ENCODE data around the gene ERGIC3. TPM values are rescaled to one million over a fixed set of nuclear protein-coding genes. Genes with fewer than 3 reads are reported as not detected.

ERGIC3 gene
- total and polyA plus RNA-seq, 2 of the 13 experiments (the other 11 are each of a cell fraction or from before 2014, with no cell fraction given), result 407 to 670 TPM

GRCh38 chr20:35541783-35542662 is at the start of gene ERGIC3 (continued):
- no peak; the same call in 1 of the 2 replicates for TF ChIP-seq ZNF503 (CRISPR knock-in tag; IDR thresholded peaks at IDR 0.05)
- TF ChIP-seq SMARCE1 (IDR thresholded peaks at IDR 0.05; ENCODE audit: borderline replicate concordance), result no peak
- peak; percentile 62 for TF ChIP-seq MED1 (CRISPR knock-in tag; IDR thresholded peaks at IDR 0.05)
- peak; percentile 87 for TF ChIP-seq EED (CRISPR knock-in tag; IDR thresholded peaks at IDR 0.05)
- peak; percentile 72; the same call in 1 of the 2 replicates for TF ChIP-seq SMYD3 (CRISPR knock-in tag; IDR thresholded peaks at IDR 0.05)
- TF ChIP-seq ZNF382 (CRISPR knock-in tag; IDR thresholded peaks at IDR 0.05; ENCODE audit: borderline replicate concordance), result no peak
- no peak for TF ChIP-seq MIER3 (CRISPR knock-in tag; IDR thresholded peaks at IDR 0.05; ENCODE audit: borderline replicate concordance)
- TF ChIP-seq TCF7L2 (IDR thresholded peaks at IDR 0.05; ENCODE audit: low read depth, low read length), result no peak
- TF ChIP-seq CENPBD1 (CRISPR knock-in tag; IDR thresholded peaks at IDR 0.05; ENCODE audit: borderline replicate concordance, low read depth), result peak; percentile 77; the same call in 1 of the 2 replicates
- TF ChIP-seq U2AF1 (optimal IDR thresholded peaks at IDR 0.05; ENCODE audit: low read depth, low read length), result no peak
- no peak for TF ChIP-seq ETS1 (CRISPR knock-in tag; IDR thresholded peaks at IDR 0.05)
- no peak for TF ChIP-seq FOXO4 (CRISPR knock-in tag; conservative IDR thresholded peaks at IDR 0.05)
- peak; percentile 93; the same call in 2 of the 3 replicates for TF ChIP-seq MXI1 (IDR thresholded peaks at IDR 0.05; ENCODE audit: borderline replicate concordance, low read depth, low read length)
- TF ChIP-seq ADNP (CRISPR knock-in tag; IDR thresholded peaks at IDR 0.05), result no peak
- TF ChIP-seq MAF1 (CRISPR knock-in tag; IDR thresholded peaks at IDR 0.05; ENCODE audit: borderline replicate concordance), result no peak; the same call in 1 of the 2 replicates
- TF ChIP-seq ZNF556 (CRISPR knock-in tag; IDR thresholded peaks at IDR 0.05; ENCODE audit: borderline replicate concordance), result no peak; the same call in 1 of the 2 replicates
- TF ChIP-seq REPIN1 (CRISPR knock-in tag; IDR thresholded peaks at IDR 0.05; ENCODE audit: borderline replicate concordance, low read depth), result peak; percentile 64; the same call in 1 of the 2 replicates
- TF ChIP-seq WIZ (CRISPR knock-in tag; IDR thresholded peaks at IDR 0.05), result peak; percentile 86; the same call in 1 of the 2 replicates
- TF ChIP-seq GTF2F1 (IDR thresholded peaks at IDR 0.05; ENCODE audit: low read length), result no peak; the same call in 1 of the 2 replicates
- TF ChIP-seq, protein P1, sequence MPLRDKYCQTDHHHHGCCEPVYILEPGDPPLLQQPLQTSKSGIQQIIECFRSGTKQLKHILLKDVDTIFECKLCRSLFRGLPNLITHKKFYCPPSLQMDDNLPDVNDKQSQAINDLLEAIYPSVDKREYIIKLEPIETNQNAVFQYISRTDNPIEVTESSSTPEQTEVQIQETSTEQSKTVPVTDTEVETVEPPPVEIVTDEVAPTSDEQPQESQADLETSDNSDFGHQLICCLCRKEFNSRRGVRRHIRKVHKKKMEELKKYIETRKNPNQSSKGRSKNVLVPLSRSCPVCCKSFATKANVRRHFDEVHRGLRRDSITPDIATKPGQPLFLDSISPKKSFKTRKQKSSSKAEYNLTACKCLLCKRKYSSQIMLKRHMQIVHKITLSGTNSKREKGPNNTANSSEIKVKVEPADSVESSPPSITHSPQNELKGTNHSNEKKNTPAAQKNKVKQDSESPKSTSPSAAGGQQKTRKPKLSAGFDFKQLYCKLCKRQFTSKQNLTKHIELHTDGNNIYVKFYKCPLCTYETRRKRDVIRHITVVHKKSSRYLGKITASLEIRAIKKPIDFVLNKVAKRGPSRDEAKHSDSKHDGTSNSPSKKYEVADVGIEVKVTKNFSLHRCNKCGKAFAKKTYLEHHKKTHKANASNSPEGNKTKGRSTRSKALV (CRISPR knock-in tag; IDR thresholded peaks at IDR 0.05), result no peak
- TF ChIP-seq FOXK1 (CRISPR knock-in tag; IDR thresholded peaks at IDR 0.05; ENCODE audit: borderline replicate concordance, low read depth), result peak; percentile 78; the same call in 1 of the 2 replicates
- no peak for TF ChIP-seq MED13 (CRISPR knock-in tag; IDR thresholded peaks at IDR 0.05)
